ENCODE results near the gene DCBLD1. TPM values are rescaled to one million over a fixed set of nuclear protein-coding genes. Genes with fewer than 3 reads are reported as not detected.

The DCBLD1 gene
- total and polyA plus RNA-seq, 9 of the 15 experiments (the other 6 are each of a cell fraction or from before 2014, with no cell fraction given) = 0.80 to 8.5 (median 6.8) TPM

DNA sequence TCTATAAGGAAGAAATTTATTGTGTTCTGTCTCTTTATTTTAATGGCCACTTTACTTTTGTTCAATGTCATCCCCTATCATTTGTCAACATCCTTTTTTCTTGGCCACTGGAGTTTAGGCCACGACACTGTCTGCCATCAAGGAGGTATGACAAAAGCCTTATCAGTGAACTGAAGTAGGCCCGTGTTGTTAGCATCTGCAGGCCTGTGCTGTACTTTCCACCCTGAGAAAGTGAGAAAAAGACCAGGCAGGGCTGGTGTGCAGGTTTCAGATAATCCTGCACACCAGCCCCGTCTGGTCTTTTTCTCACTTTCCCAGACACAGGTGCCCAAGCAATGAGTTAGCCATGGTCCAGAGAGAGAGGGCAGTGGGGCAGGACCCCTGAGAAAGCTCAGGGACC, 62.2 kb downstream of the DCBLD1 start (continued):
- TF ChIP-seq, protein P1, sequence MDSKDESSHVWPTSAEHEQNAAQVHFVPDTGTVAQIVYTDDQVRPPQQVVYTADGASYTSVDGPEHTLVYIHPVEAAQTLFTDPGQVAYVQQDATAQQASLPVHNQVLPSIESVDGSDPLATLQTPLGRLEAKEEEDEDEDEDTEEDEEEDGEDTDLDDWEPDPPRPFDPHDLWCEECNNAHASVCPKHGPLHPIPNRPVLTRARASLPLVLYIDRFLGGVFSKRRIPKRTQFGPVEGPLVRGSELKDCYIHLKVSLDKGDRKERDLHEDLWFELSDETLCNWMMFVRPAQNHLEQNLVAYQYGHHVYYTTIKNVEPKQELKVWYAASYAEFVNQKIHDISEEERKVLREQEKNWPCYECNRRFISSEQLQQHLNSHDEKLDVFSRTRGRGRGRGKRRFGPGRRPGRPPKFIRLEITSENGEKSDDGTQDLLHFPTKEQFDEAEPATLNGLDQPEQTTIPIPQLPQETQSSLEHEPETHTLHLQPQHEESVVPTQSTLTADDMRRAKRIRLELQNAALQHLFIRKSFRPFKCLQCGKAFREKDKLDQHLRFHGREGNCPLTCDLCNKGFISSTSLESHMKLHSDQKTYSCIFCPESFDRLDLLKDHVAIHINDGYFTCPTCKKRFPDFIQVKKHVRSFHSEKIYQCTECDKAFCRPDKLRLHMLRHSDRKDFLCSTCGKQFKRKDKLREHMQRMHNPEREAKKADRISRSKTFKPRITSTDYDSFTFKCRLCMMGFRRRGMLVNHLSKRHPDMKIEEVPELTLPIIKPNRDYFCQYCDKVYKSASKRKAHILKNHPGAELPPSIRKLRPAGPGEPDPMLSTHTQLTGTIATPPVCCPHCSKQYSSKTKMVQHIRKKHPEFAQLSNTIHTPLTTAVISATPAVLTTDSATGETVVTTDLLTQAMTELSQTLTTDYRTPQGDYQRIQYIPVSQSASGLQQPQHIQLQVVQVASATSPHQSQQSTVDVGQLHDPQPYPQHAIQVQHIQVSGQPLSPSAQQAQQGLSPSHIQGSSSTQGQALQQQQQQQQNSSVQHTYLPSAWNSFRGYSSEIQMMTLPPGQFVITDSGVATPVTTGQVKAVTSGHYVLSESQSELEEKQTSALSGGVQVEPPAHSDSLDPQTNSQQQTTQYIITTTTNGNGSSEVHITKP (IDR thresholded peaks at IDR 0.05; ENCODE audit: partially characterized antibody) = no peak
- TF ChIP-seq PTRF (tag; IDR thresholded peaks at IDR 0.05) (no peak), HDAC6 (IDR thresholded peaks at IDR 0.05; ENCODE audit: low read depth, low read length) (no peak), TEAD4 (IDR thresholded peaks at IDR 0.05; ENCODE audit: low read length) (peak; percentile 38; the same call in 1 of the 2 replicates), TEAD4 (CRISPR knock-in tag; IDR thresholded peaks at IDR 0.05; ENCODE audit: borderline replicate concordance) (no peak), CBFA2T3 (IDR thresholded peaks at IDR 0.05) (peak; percentile 60), ZNF239 (CRISPR knock-in tag; IDR thresholded peaks at IDR 0.05) (peak; percentile 61), ZNF740 (CRISPR knock-in tag; IDR thresholded peaks at IDR 0.05) (no peak), ZNF740 (tag; IDR thresholded peaks at IDR 0.05) (no peak), MAFF (IDR thresholded peaks at IDR 0.05; ENCODE audit: low read length) (no peak), RAD21 (CRISPR knock-in tag; conservative IDR thresholded peaks at IDR 0.05 in 1 of 2, IDR thresholded peaks at IDR 0.05 in 1 of 2) (no peak), CREB1 (IDR thresholded peaks at IDR 0.05) (no peak), CREB1 (CRISPR knock-in tag; IDR thresholded peaks at IDR 0.05) (no peak), NCOA4 (IDR thresholded peaks at IDR 0.05; ENCODE audit: partially characterized antibody) (no peak), RFX5 (IDR thresholded peaks at IDR 0.05; ENCODE audit: low read depth, low read length) (no peak), TGIF2 (CRISPR knock-in tag; IDR thresholded peaks at IDR 0.05) (no peak), TAL1 (IDR thresholded peaks at IDR 0.05) (peak; percentile 27; the same call in 1 of the 2 replicates), RFX1 (IDR thresholded peaks at IDR 0.05) (no peak), ZFP1 (CRISPR knock-in tag; IDR thresholded peaks at IDR 0.05) (no peak), FOSL1 (tag; conservative IDR thresholded peaks at IDR 0.05) (no peak), HNRNPK (IDR thresholded peaks at IDR 0.05; ENCODE audit: low read depth, low read length, poor library complexity, severe bottlenecking) (no peak), MEIS2 (IDR thresholded peaks at IDR 0.05; ENCODE audit: partially characterized antibody) (no peak)
- TF ChIP-seq, protein P2, sequence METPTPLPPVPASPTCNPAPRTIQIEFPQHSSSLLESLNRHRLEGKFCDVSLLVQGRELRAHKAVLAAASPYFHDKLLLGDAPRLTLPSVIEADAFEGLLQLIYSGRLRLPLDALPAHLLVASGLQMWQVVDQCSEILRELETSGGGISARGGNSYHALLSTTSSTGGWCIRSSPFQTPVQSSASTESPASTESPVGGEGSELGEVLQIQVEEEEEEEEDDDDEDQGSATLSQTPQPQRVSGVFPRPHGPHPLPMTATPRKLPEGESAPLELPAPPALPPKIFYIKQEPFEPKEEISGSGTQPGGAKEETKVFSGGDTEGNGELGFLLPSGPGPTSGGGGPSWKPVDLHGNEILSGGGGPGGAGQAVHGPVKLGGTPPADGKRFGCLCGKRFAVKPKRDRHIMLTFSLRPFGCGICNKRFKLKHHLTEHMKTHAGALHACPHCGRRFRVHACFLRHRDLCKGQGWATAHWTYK (CRISPR knock-in tag; IDR thresholded peaks at IDR 0.05) = 0 out of 2 replicates have a peak, but pooled peaks have one; percentile 30
- TF ChIP-seq, protein P3, sequence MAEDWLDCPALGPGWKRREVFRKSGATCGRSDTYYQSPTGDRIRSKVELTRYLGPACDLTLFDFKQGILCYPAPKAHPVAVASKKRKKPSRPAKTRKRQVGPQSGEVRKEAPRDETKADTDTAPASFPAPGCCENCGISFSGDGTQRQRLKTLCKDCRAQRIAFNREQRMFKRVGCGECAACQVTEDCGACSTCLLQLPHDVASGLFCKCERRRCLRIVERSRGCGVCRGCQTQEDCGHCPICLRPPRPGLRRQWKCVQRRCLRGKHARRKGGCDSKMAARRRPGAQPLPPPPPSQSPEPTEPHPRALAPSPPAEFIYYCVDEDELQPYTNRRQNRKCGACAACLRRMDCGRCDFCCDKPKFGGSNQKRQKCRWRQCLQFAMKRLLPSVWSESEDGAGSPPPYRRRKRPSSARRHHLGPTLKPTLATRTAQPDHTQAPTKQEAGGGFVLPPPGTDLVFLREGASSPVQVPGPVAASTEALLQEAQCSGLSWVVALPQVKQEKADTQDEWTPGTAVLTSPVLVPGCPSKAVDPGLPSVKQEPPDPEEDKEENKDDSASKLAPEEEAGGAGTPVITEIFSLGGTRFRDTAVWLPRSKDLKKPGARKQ (CRISPR knock-in tag; IDR thresholded peaks at IDR 0.05) = no peak
